Naive thymus-derived CD8-positive, alpha-beta T cell (primary cell): Measurements from ENCODE around the gene GTPBP2. TPM values are rescaled to one million over a fixed set of nuclear protein-coding genes. Genes with fewer than 3 reads are reported as not detected.

Source experiments
- ATAC-seq, 2 donors: fragments of 150-1000 bp; cut with Tn5 transposase in 1 of 2; sonication (Bioruptor Pico), chemical (Tn5 transposase) in 1 of 2; 1 replicate in 1 of 2; 2 replicates in 1 of 2; pipeline ENCODE4 v1.10.0; 2021; ENCODE audit warnings: mild to moderate bottlenecking in 2 of 2, moderate library complexity in 2 of 2
- POLR2A ChIA-PET: fragments of 350-600 bp; sonication (Branson Sonifier 250); formaldehyde crosslinking; loops from one replicate; lab custom pipeline; 2021; ENCODE audit warnings: antibody characterized with exemption; lab: Charles Lee
- DNase-seq, 10 donors: peaks; one replicate each; pipeline versions ENCODE4 v3.0.0 to v3.0.0-alpha.2; 2020 to 2022
- H3K27ac Mint-ChIP-seq, 10 donors: one replicate each; pipeline ENCODE4 v1.8.0; 2020 to 2022; ENCODE audit warnings: mild to moderate bottlenecking in 10 of 10, mixed read lengths in 10 of 10, moderate library complexity in 4 of 10, inconsistent platforms in 1 of 10
- H3K27me3 Mint-ChIP-seq, 5 donors: one replicate each; pipeline ENCODE4 v1.8.0; 2021 to 2022; ENCODE audit warnings: mixed read lengths in 5 of 5
- H3K36me3 Mint-ChIP-seq, 3 donors: one replicate each; pipeline ENCODE4 v1.8.0; 2020 to 2022; ENCODE audit warnings: mixed read lengths in 3 of 3, mild to moderate bottlenecking in 2 of 3, inconsistent platforms in 1 of 3
- H3K4me1 Mint-ChIP-seq, 4 donors: one replicate each; pipeline ENCODE4 v1.8.0; 2021 to 2022; ENCODE audit warnings: mixed read lengths in 4 of 4
- H3K4me3 Mint-ChIP-seq, 10 donors: one replicate each; pipeline ENCODE4 v1.8.0; 2020 to 2022; ENCODE audit warnings: mild to moderate bottlenecking in 10 of 10, mixed read lengths in 10 of 10, moderate library complexity in 6 of 10, inconsistent platforms in 1 of 10
- H3K9me3 Mint-ChIP-seq, 9 donors: one replicate each; pipeline ENCODE4 v1.8.0; 2020 to 2022; ENCODE audit warnings: mixed read lengths in 9 of 9, mild to moderate bottlenecking in 3 of 9, inconsistent platforms in 1 of 9, moderate library complexity in 1 of 9
- polyA plus RNA-seq, 3 donors: library from polyadenylated mRNA; unstranded; fragments of 300-500 nt; fragmentation: Illumina TruSeq; gene quantifications; one replicate each; pipeline ENCODE4 v1.2.3, GENCODE V29; 2021
- total RNA-seq, 8 experiments: library from RNA in 2 of 8; stranded (reverse) in 2 of 8; gene quantifications; one replicate each; pipeline ENCODE4 v1.2.3 and lab custom pipeline; 2021 to 2026

GTPBP2 gene
- total and polyA plus RNA-seq, 5 experiments from 2014 or later = 1.1 to 75.7 (median 2.6) TPM

- H3K27ac Mint-ChIP-seq = no peak overlapping the region
- H3K9me3 Mint-ChIP-seq = no peaks in the 10 kb centered on the region
- POLR2A ChIA-PET = no interaction called here
- H3K4me1 Mint-ChIP-seq = peaks cover 10 to 24% (median 22%) of the 10 kb centered on the region in 4 donors
- no peaks in the 10 kb centered on the region for H3K27me3 Mint-ChIP-seq
- no peak for DNase-seq
- H3K36me3 Mint-ChIP-seq = peaks cover 0 to 81% (median 16%) of the 10 kb centered on the region in 3 donors
- ATAC-seq = no peak
- H3K4me3 Mint-ChIP-seq = no peak overlapping the region
Observed at GRCh38 chr6:43588194-43588593, 40.9 kb downstream of the GTPBP2 start.

- no peaks in the 10 kb centered on the region for H3K9me3 Mint-ChIP-seq
- H3K36me3 Mint-ChIP-seq = peaks cover 0 to 68% (median 19%) of the 10 kb centered on the region in 3 donors
- DNase-seq (peak in 2 of 10 donors; percentile 9 to 23), ATAC-seq (peak; percentile 44 to 76)
- POLR2A ChIA-PET = interaction anchor here (2.0 kb wide), 1 partner anchor 9 kb away, joined by 5 read pairs; the partner anchor contains the start of genes POLH and XPO5
- peak overlapping the region in 9 of 10 donors; percentile 6 to 76 (median 62) for H3K4me3 Mint-ChIP-seq
- H3K27me3 Mint-ChIP-seq = no peaks in the 10 kb centered on the region
- H3K4me1 Mint-ChIP-seq = peaks cover 10 to 28% (median 22%) of the 10 kb centered on the region in 4 donors
- H3K27ac Mint-ChIP-seq = peak overlapping the region; percentile 81 to 94 (median 90)
Observed at GRCh38 chr6:43584892-43585570, 44.0 kb downstream of the GTPBP2 start.

GRCh38 chr6:43582911-43583310, 46.2 kb downstream of the GTPBP2 start:
- Mint-ChIP-seq H3K4me1 (peaks cover 18 to 44% (median 38%) of the 10 kb centered on the region in 4 donors), H3K27ac (peak overlapping the region in 7 of 10 donors; percentile 5 to 86 (median 56)), H3K4me3 (no peak overlapping the region), H3K36me3 (peaks cover 0 to 48% (median 10%) of the 10 kb centered on the region in 3 donors), H3K9me3 (no peaks in the 10 kb centered on the region), H3K27me3 (no peaks in the 10 kb centered on the region)
- no peak for DNase-seq
- POLR2A ChIA-PET = no interaction called here
- ATAC-seq = no peak

- peaks cover 23 to 57% (median 46%) of the 10 kb centered on the region in 4 donors for H3K4me1 Mint-ChIP-seq
- H3K9me3 Mint-ChIP-seq = no peaks in the 10 kb centered on the region
- peak overlapping the region in 8 of 10 donors; percentile 3 to 85 (median 62) for H3K27ac Mint-ChIP-seq
- H3K36me3 Mint-ChIP-seq = peaks cover 0 to 21% (median 10%) of the 10 kb centered on the region in 3 donors
- H3K4me3 Mint-ChIP-seq = peak overlapping the region in 3 of 10 donors; percentile 20 to 60 (median 42)
- no peaks in the 10 kb centered on the region for H3K27me3 Mint-ChIP-seq
- DNase-seq (no peak), ATAC-seq (no peak)
- POLR2A ChIA-PET = interaction anchor here (0.5 kb wide), 1 partner anchor 122 kb away, joined by 4 read pairs; no protein-coding TSS in a partner anchor
Observed at GRCh38 chr6:43579171-43579570, 49.9 kb downstream of the GTPBP2 start.

- POLR2A ChIA-PET = interaction anchor here (0.5 kb wide), 1 partner anchor 122 kb away, joined by 4 read pairs; no protein-coding TSS in a partner anchor
- peak overlapping the region in 6 of 10 donors; percentile 3 to 76 (median 62) for H3K27ac Mint-ChIP-seq
- H3K4me1 Mint-ChIP-seq = peaks cover 23 to 53% (median 42%) of the 10 kb centered on the region in 4 donors
- H3K36me3 Mint-ChIP-seq = peaks cover 0 to 17% (median 10%) of the 10 kb centered on the region in 3 donors
- DNase-seq (no peak), ATAC-seq (no peak)
- H3K27me3 Mint-ChIP-seq = no peaks in the 10 kb centered on the region
- peak overlapping the region in 5 of 10 donors; percentile 21 to 60 (median 44) for H3K4me3 Mint-ChIP-seq
- H3K9me3 Mint-ChIP-seq = no peaks in the 10 kb centered on the region
Observed at GRCh38 chr6:43578748-43579147, 50.3 kb downstream of the GTPBP2 start.

- peak; percentile 92 to 94 for ATAC-seq
- peaks cover 23 to 52% (median 45%) of the 10 kb centered on the region in 4 donors for H3K4me1 Mint-ChIP-seq
- no peaks in the 10 kb centered on the region for H3K9me3 Mint-ChIP-seq
- POLR2A ChIA-PET = interaction anchor here (0.6 to 2.1 kb wide), 7 partner anchors 8 to 139 kb away, joined by 3 to 9 read pairs (median 5); partner anchors contain the start of genes MAD2L1BP, POLR1C and YIPF3
- peak within 1 kb of the TSS; percentile 90 to 99 (median 97) for H3K4me3 Mint-ChIP-seq
- no peaks in the 10 kb centered on the region for H3K27me3 Mint-ChIP-seq
- DNase-seq = peak; percentile 80 to 93 (median 90)
- peak within 1 kb of the TSS; percentile 81 to 98 (median 93) for H3K27ac Mint-ChIP-seq
- H3K36me3 Mint-ChIP-seq = peaks cover 0 to 25% (median 4%) of the 10 kb centered on the region in 3 donors
Observed at GRCh38 chr6:43575772-43576551, 53.1 kb downstream of the GTPBP2 start, which contains the start of the genes POLH and XPO5. Gene POLH, plus strand, starts transcription at chr6:43576185. Its CDS starts 6,135 bp downstream, at chr6:43582320. Gene XPO5, minus strand, starts transcription at chr6:43576038. Its CDS starts 174 bp downstream, at chr6:43575864.

GRCh38 chr6:43575105-43575771, 53.8 kb downstream of the GTPBP2 start:
- Mint-ChIP-seq H3K4me3 (peak overlapping the region; percentile 90 to 99 (median 97)), H3K27ac (peak overlapping the region; percentile 72 to 96 (median 92)), H3K27me3 (no peaks in the 10 kb centered on the region), H3K36me3 (peaks cover 0 to 33% (median 4%) of the 10 kb centered on the region in 3 donors), H3K9me3 (no peaks in the 10 kb centered on the region), H3K4me1 (peaks cover 23 to 52% (median 46%) of the 10 kb centered on the region in 4 donors)
- peak in 2 of 10 donors; percentile 2 for DNase-seq
- no peak for ATAC-seq
- POLR2A ChIA-PET = interaction anchor here (0.9 to 2.1 kb wide), 6 partner anchors 9 to 60 kb away, joined by 3 to 7 read pairs (median 4); partner anchors contain the start of genes MAD2L1BP, POLR1C and YIPF3

GRCh38 chr6:43572015-43572414, 57.0 kb downstream of the GTPBP2 start:
- H3K9me3 Mint-ChIP-seq = no peaks in the 10 kb centered on the region
- no peak for ATAC-seq
- POLR2A ChIA-PET = no interaction called here
- H3K27me3 Mint-ChIP-seq = no peaks in the 10 kb centered on the region
- DNase-seq = no peak
- no peak overlapping the region for H3K4me3 Mint-ChIP-seq
- H3K27ac Mint-ChIP-seq = peak overlapping the region in 1 of 10 donors; percentile 68
- peaks cover 0 to 60% (median 12%) of the 10 kb centered on the region in 3 donors for H3K36me3 Mint-ChIP-seq
- peaks cover 8 to 25% (median 24%) of the 10 kb centered on the region in 4 donors for H3K4me1 Mint-ChIP-seq

- H3K36me3 Mint-ChIP-seq = peaks cover 0 to 68% (median 15%) of the 10 kb centered on the region in 3 donors
- POLR2A ChIA-PET = no interaction called here
- ATAC-seq = no peak
- H3K4me1 Mint-ChIP-seq = peaks cover 7 to 20% (median 15%) of the 10 kb centered on the region in 4 donors
- peak overlapping the region in 2 of 10 donors; percentile 11 to 49 for H3K27ac Mint-ChIP-seq
- no peaks in the 10 kb centered on the region for H3K9me3 Mint-ChIP-seq
- no peak for DNase-seq
- no peak overlapping the region for H3K4me3 Mint-ChIP-seq
- no peaks in the 10 kb centered on the region for H3K27me3 Mint-ChIP-seq
Observed at GRCh38 chr6:43570876-43571441, 58.1 kb downstream of the GTPBP2 start.
